Duodenal mucosa (tissue), 2 donors: Measurements from ENCODE around the gene TYW1.
"Not testable (repeated sequence)": the region's sequence is repeated elsewhere in the genome, so short reads cannot be mapped to it uniquely, and the experiment has no call there.

Experiments
- H3K27ac ChIP-seq: one replicate; pipeline ENCODE4 v1.7.0; 2013; ENCODE audit warnings: low read depth, low read length
- H3K27me3 ChIP-seq, 2 donors: one replicate each; pipeline ENCODE4 v1.7.0; 2013; ENCODE audit warnings: low read length in 2 of 2, control low read depth in 1 of 2; ENCODE audit not compliant: insufficient read depth in 2 of 2, control insufficient read depth in 1 of 2
- H3K36me3 ChIP-seq, 2 donors: one replicate each; pipeline ENCODE4 v1.7.0; 2013; ENCODE audit warnings: low read length in 2 of 2, control low read depth in 1 of 2; ENCODE audit not compliant: insufficient read depth in 2 of 2, control insufficient read depth in 1 of 2
- H3K4me1 ChIP-seq, 2 donors: one replicate each; pipeline ENCODE4 v1.7.0; 2013; ENCODE audit warnings: low read length in 2 of 2, control low read depth in 1 of 2; ENCODE audit not compliant: insufficient read depth in 2 of 2, control insufficient read depth in 1 of 2
- H3K4me3 ChIP-seq, 2 donors: one replicate each; pipeline ENCODE4 v1.7.0; 2013; ENCODE audit warnings: low read length in 2 of 2, low read depth in 1 of 2
- H3K9ac ChIP-seq, 2 donors: one replicate each; pipeline ENCODE4 v1.7.0; 2013; ENCODE audit warnings: low read length in 2 of 2, low read depth in 1 of 2
- H3K9me3 ChIP-seq, 2 donors: one replicate each; pipeline ENCODE4 v1.7.0; 2013; ENCODE audit warnings: low read length in 2 of 2, control low read depth in 1 of 2; ENCODE audit not compliant: control insufficient read depth in 1 of 2

TYW1 gene

GRCh38 chr7:67042781-67043558, 46.3 kb downstream of the TYW1 start:
- not testable (repeated sequence) for H3K9ac ChIP-seq, H3K36me3 ChIP-seq, H3K27ac ChIP-seq, H3K4me1 ChIP-seq, H3K27me3 ChIP-seq, H3K9me3 ChIP-seq, H3K4me3 ChIP-seq

- not testable (repeated sequence) for H3K36me3 ChIP-seq, H3K9me3 ChIP-seq, H3K27me3 ChIP-seq, H3K4me3 ChIP-seq, H3K9ac ChIP-seq, H3K4me1 ChIP-seq, H3K27ac ChIP-seq
Observed at GRCh38 chr7:67043559-67043930, 46.9 kb downstream of the TYW1 start.

- H3K9ac ChIP-seq, result no peak overlapping the region
- peaks cover 0 to 7% of the 10 kb centered on the region in 2 donors for H3K36me3 ChIP-seq
- no peaks in the 10 kb centered on the region for H3K4me1 ChIP-seq
- no peak overlapping the region for H3K27ac ChIP-seq
- no peaks in the 10 kb centered on the region for H3K9me3 ChIP-seq
- H3K27me3 ChIP-seq, result no peaks in the 10 kb centered on the region
- H3K4me3 ChIP-seq, result no peak overlapping the region
Observed at GRCh38 chr7:67045496-67045995, 48.9 kb downstream of the TYW1 start.

DNA sequence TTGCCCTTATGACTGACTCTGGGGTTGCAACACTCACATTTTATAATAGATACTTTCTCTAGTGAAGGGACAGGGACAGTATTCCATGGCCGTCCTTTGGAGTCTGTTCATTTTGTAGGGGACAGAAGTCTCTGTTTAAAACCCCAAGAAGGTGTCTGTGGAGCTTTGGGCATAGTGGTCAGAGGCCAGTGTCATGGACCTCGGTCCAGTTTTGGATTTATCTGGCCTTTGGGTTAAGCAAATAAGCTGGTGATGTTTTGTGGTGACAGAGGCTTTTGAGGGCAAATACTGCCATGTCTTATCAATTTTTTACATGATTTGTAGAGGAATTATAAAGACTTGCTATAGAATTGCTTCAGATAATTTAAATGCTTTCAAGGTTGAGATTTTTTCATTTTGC, 50.2 kb downstream of the TYW1 start:
- peaks cover 0 to 14% of the 10 kb centered on the region in 2 donors for H3K36me3 ChIP-seq
- H3K4me3 ChIP-seq, H3K9me3 ChIP-seq, H3K4me1 ChIP-seq, H3K27ac ChIP-seq, H3K9ac ChIP-seq, H3K27me3 ChIP-seq: not testable (repeated sequence)

GRCh38 chr7:67049908-67050307, 53.3 kb downstream of the TYW1 start:
- H3K36me3 ChIP-seq, result peaks cover 0 to 20% of the 10 kb centered on the region in 2 donors
- not testable (repeated sequence) for H3K9me3 ChIP-seq

GRCh38 chr7:67052161-67052560, 55.5 kb downstream of the TYW1 start:
- H3K4me3 ChIP-seq, H3K4me1 ChIP-seq, H3K9ac ChIP-seq, H3K9me3 ChIP-seq, H3K27ac ChIP-seq, H3K27me3 ChIP-seq: not testable (repeated sequence)
- peaks cover 0 to 17% of the 10 kb centered on the region in 2 donors for H3K36me3 ChIP-seq

More at GRCh38 chr7:67049908-67050307, 53.3 kb downstream of the TYW1 start:
- not testable (repeated sequence) for H3K4me1 ChIP-seq, H3K9ac ChIP-seq, H3K27me3 ChIP-seq, H3K4me3 ChIP-seq, H3K27ac ChIP-seq

GRCh38 chr7:67056683-67057082, 60.0 kb downstream of the TYW1 start:
- Histone ChIP-seq H3K9me3 (no peaks in the 10 kb centered on the region), H3K36me3 (peaks cover 0 to 18% of the 10 kb centered on the region in 2 donors), H3K4me1 (no peaks in the 10 kb centered on the region), H3K27me3 (no peaks in the 10 kb centered on the region), H3K27ac (no peak overlapping the region), H3K4me3 (no peak overlapping the region), H3K9ac (no peak overlapping the region)

GRCh38 chr7:67061321-67061720, 64.7 kb downstream of the TYW1 start:
- H3K27me3 ChIP-seq, H3K27ac ChIP-seq, H3K9ac ChIP-seq, H3K9me3 ChIP-seq, H3K4me3 ChIP-seq, H3K4me1 ChIP-seq: not testable (repeated sequence)
- peaks cover 0 to 15% of the 10 kb centered on the region in 2 donors for H3K36me3 ChIP-seq

GRCh38 chr7:67062802-67063201, 66.2 kb downstream of the TYW1 start:
- H3K27ac ChIP-seq, H3K9ac ChIP-seq, H3K27me3 ChIP-seq, H3K4me3 ChIP-seq, H3K4me1 ChIP-seq, H3K9me3 ChIP-seq: not testable (repeated sequence)
- H3K36me3 ChIP-seq, result peaks cover 0 to 12% of the 10 kb centered on the region in 2 donors

DNA sequence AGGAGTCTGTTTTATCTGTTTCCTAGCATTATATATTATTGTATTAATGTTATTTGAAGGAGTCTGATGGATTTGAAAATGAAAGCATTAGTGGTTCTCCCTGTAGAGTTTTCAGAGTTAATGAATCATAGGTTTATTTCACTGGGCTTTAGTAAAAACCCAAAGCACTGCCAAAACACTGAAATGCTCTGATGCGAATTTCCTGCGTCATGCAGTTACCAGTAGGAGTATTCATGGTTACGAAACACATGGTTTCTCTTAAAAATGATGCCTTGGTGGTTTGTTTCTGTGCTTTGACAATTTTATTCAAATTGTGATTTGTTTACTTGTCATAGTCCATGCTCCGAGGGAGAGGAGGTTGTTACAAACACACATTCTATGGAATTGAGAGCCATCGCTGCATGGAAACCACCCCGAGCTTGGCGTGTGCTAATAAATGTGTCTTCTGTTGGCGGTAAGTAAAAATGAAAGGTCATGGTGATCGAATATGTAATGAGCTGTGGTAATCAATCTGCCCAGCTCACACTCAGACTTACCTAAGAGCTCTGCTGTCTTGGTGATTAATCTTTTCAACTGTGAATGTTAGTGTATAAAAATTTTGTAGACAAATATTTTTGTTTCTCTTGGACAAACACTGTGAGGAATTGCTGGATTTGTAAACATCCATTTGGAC, 70.5 kb downstream of the TYW1 start:
- not testable (repeated sequence) for H3K9ac ChIP-seq, H3K27me3 ChIP-seq, H3K27ac ChIP-seq, H3K9me3 ChIP-seq, H3K4me1 ChIP-seq
- peak overlapping the region; percentile 34 to 40 for H3K4me3 ChIP-seq
- peaks cover 0 to 18% of the 10 kb centered on the region in 2 donors for H3K36me3 ChIP-seq
